Neural cell (in vitro differentiated cells): ENCODE results near the gene MTMR3. TPM values are rescaled to one million over a fixed set of nuclear protein-coding genes. Genes with fewer than 3 reads are reported as not detected.

Experiments
- H2AFZ ChIP-seq: fragments of 200-600, 300-800 bp; sonication (generic), shearing (Covaris generic); 2 replicates; pipeline ENCODE4 v1.6.0; 2014; ENCODE audit warnings: low read depth, mild to moderate bottlenecking, antibody characterized with exemption, low read length, moderate library complexity
- H3F3A ChIP-seq: fragments of 200-600 bp; shearing (Covaris generic); 2 replicates; pipeline ENCODE4 v1.6.1; 2016; ENCODE audit warnings: mild to moderate bottlenecking, moderate library complexity, mixed read lengths, antibody characterized with exemption, low read length; ENCODE audit not compliant: insufficient read depth, poor library complexity, severe bottlenecking
- H3K27ac ChIP-seq: fragments of 200-600, 300-800 bp; sonication (generic), shearing (Covaris generic); 2 replicates; pipeline ENCODE4 v1.5.1; 2014; ENCODE audit warnings: mild to moderate bottlenecking, low read length, moderate library complexity
- H3K27me3 ChIP-seq: fragments of 300-800, 200-600 bp; sonication (generic), shearing (Covaris generic); 2 replicates; pipeline ENCODE4 v1.6.0; 2014; ENCODE audit warnings: mild to moderate bottlenecking, low read depth, low read length, moderate library complexity; ENCODE audit not compliant: insufficient read depth
- H3K36me3 ChIP-seq: fragments of 300-800, 200-600 bp; sonication (generic), shearing (Covaris generic); 2 replicates; pipeline ENCODE4 v1.5.1; 2014; ENCODE audit warnings: mild to moderate bottlenecking, antibody characterized with exemption, low read length, moderate library complexity; ENCODE audit not compliant: insufficient read depth
- H3K4me2 ChIP-seq: fragments of 300-800, 200-600 bp; sonication (generic), shearing (Covaris generic); 2 replicates; pipeline ENCODE4 v1.6.0; 2014; ENCODE audit warnings: mild to moderate bottlenecking, low read length
- H3K4me3 ChIP-seq: fragments of 300-800, 200-600 bp; sonication (generic), shearing (Covaris generic); 2 replicates; pipeline ENCODE4 v1.5.1; 2014; ENCODE audit warnings: mild to moderate bottlenecking, low read length, moderate library complexity
- H3K79me2 ChIP-seq: fragments of 200-600 bp; shearing (Covaris generic); replicated peaks from 2 replicates; pipeline ENCODE4 v1.6.0; 2014; ENCODE audit warnings: mild to moderate bottlenecking, low read length, moderate library complexity; ENCODE audit not compliant: insufficient read depth
- H3K9ac ChIP-seq: fragments of 300-800, 200-600 bp; sonication (generic), shearing (Covaris generic); 2 replicates; pipeline ENCODE4 v1.6.1; 2016; ENCODE audit warnings: mild to moderate bottlenecking, low read length, mixed read lengths
- H3K9me2 ChIP-seq: fragments of 200-600 bp; shearing (Covaris generic); 2 replicates; pipeline ENCODE4 v1.6.1; 2016; ENCODE audit warnings: mild to moderate bottlenecking, low read length, mixed read lengths; ENCODE audit not compliant: insufficient read depth
- H3K9me3 ChIP-seq: fragments of 200-600, 300-800 bp; sonication (generic), shearing (Covaris generic); 2 replicates; pipeline ENCODE4 v1.6.1; 2016; ENCODE audit warnings: mild to moderate bottlenecking, mixed run types, low read length, moderate library complexity, mixed read lengths
- H4K20me1 ChIP-seq: fragments of 200-600 bp; shearing (Covaris generic); 2 replicates; pipeline ENCODE4 v1.6.1; 2016; ENCODE audit warnings: mild to moderate bottlenecking, mixed run types; ENCODE audit not compliant: insufficient read depth
- CTCF ChIP-seq: fragments of 450-650 bp; IDR thresholded peaks from 2 replicates; pipeline ENCODE4 v1.5.1; 2014; ENCODE audit warnings: antibody characterized with exemption, mild to moderate bottlenecking, moderate library complexity; ENCODE audit not compliant: poor library complexity, severe bottlenecking
- EP300 ChIP-seq: fragments of 450-650 bp; conservative IDR thresholded peaks from 2 replicates; pipeline ENCODE4 v1.6.1; 2014; ENCODE audit warnings: antibody characterized with exemption, mild to moderate bottlenecking, moderate library complexity; ENCODE audit not compliant: poor library complexity, severe bottlenecking
- EZH2 ChIP-seq: fragments of 200-600, 300-800 bp; shearing (Covaris generic), sonication (generic); IDR thresholded peaks from 2 replicates; pipeline ENCODE4 v1.6.1; 2014; ENCODE audit warnings: antibody characterized with exemption, low read length, borderline replicate concordance, mild to moderate bottlenecking; ENCODE audit not compliant: insufficient read depth, poor library complexity, severe bottlenecking
- MXI1 ChIP-seq: fragments of 450-650 bp; conservative IDR thresholded peaks from 2 replicates; pipeline ENCODE4 v1.6.1; 2014; ENCODE audit warnings: antibody characterized with exemption, mild to moderate bottlenecking; ENCODE audit not compliant: poor library complexity, severe bottlenecking
- POLR2AphosphoS5 ChIP-seq: IDR thresholded peaks from 2 replicates; pipeline ENCODE4 v1.6.1; 2012
- RAD21 ChIP-seq: fragments of 450-650 bp; conservative IDR thresholded peaks from 2 replicates; pipeline ENCODE4 v1.6.1; 2014; ENCODE audit warnings: antibody characterized with exemption, mild to moderate bottlenecking, moderate library complexity
- REST ChIP-seq: IDR thresholded peaks from 2 replicates; pipeline ENCODE4 v1.6.1; 2012; ENCODE audit warnings: borderline replicate concordance
- SMC3 ChIP-seq: fragments of 450-650 bp; conservative IDR thresholded peaks from 2 replicates; pipeline ENCODE4 v1.6.1; 2014; ENCODE audit warnings: antibody characterized with exemption, mild to moderate bottlenecking, moderate library complexity; ENCODE audit not compliant: poor library complexity
- TAF1 ChIP-seq: IDR thresholded peaks from 2 replicates; pipeline ENCODE4 v1.6.1; 2012; ENCODE audit warnings: low read depth
- polyA plus RNA-seq: library from polyadenylated mRNA; depleted of rRNA; stranded (reverse); fragments of >200 nt; gene quantifications from 2 replicates; pipeline ENCODE4 v1.2.3, GENCODE V29; 2014

The MTMR3 gene
- polyA plus RNA-seq, 1 donor from 2014 or later: 46.7 TPM

GRCh38 chr22:30015846-30016245 lies 132.9 kb downstream of the MTMR3 start:
- no peaks in the 10 kb centered on the region for H3K9me3 ChIP-seq
- peaks cover 8% of the 10 kb centered on the region for H3K36me3 ChIP-seq
- H3F3A ChIP-seq: no peaks in the 10 kb centered on the region
- H3K27me3 ChIP-seq: no peaks in the 10 kb centered on the region
- no peak overlapping the region for H3K9ac ChIP-seq
- TF ChIP-seq POLR2AphosphoS5 (no peak), SMC3 (no peak), EZH2 (no peak), MXI1 (no peak), EP300 (no peak)
- no peaks in the 10 kb centered on the region for H3K9me2 ChIP-seq
- no peak overlapping the region for H3K27ac ChIP-seq
- no peak overlapping the region for H3K4me3 ChIP-seq
- no peaks in the 10 kb centered on the region for H4K20me1 ChIP-seq
- H3K4me2 ChIP-seq: no peak overlapping the region
- H2AFZ ChIP-seq: no peak overlapping the region
- no peaks in the 10 kb centered on the region for H3K79me2 ChIP-seq

GRCh38 chr22:30016596-30016995 lies 133.6 kb downstream of the MTMR3 start:
- H3K4me3 ChIP-seq: no peak overlapping the region
- H3K9me2 ChIP-seq: no peaks in the 10 kb centered on the region
- H3F3A ChIP-seq: no peaks in the 10 kb centered on the region
- no peaks in the 10 kb centered on the region for H3K27me3 ChIP-seq
- no peaks in the 10 kb centered on the region for H4K20me1 ChIP-seq
- no peaks in the 10 kb centered on the region for H3K9me3 ChIP-seq
- H3K79me2 ChIP-seq: no peaks in the 10 kb centered on the region
- peaks cover 8% of the 10 kb centered on the region for H3K36me3 ChIP-seq
- TF ChIP-seq POLR2AphosphoS5: no peak
- no peak for TF ChIP-seq SMC3
- no peak for TF ChIP-seq RAD21
- no peak for TF ChIP-seq EP300
- no peak for TF ChIP-seq TAF1
- no peak for TF ChIP-seq MXI1
- TF ChIP-seq EZH2: no peak
- TF ChIP-seq CTCF: no peak
- no peak for TF ChIP-seq REST
- no peak overlapping the region for H3K27ac ChIP-seq
- no peak overlapping the region for H3K9ac ChIP-seq
- no peak overlapping the region for H3K4me2 ChIP-seq
- H2AFZ ChIP-seq: no peak overlapping the region
